Skeletal muscle cell (primary cell): ENCODE measurements around the gene NRDE2.

Experiments
- DNase-seq: peaks from one replicate; pipeline ENCODE4 v3.0.0-alpha.2; 2010; ENCODE audit warnings: low read depth
- H3K4me3 ChIP-seq: 2 replicates; pipeline ENCODE4 v1.5.1; 2011; ENCODE audit warnings: low read depth, mild to moderate bottlenecking, control low read depth, low read length, moderate library complexity

NRDE2 gene, protein sequence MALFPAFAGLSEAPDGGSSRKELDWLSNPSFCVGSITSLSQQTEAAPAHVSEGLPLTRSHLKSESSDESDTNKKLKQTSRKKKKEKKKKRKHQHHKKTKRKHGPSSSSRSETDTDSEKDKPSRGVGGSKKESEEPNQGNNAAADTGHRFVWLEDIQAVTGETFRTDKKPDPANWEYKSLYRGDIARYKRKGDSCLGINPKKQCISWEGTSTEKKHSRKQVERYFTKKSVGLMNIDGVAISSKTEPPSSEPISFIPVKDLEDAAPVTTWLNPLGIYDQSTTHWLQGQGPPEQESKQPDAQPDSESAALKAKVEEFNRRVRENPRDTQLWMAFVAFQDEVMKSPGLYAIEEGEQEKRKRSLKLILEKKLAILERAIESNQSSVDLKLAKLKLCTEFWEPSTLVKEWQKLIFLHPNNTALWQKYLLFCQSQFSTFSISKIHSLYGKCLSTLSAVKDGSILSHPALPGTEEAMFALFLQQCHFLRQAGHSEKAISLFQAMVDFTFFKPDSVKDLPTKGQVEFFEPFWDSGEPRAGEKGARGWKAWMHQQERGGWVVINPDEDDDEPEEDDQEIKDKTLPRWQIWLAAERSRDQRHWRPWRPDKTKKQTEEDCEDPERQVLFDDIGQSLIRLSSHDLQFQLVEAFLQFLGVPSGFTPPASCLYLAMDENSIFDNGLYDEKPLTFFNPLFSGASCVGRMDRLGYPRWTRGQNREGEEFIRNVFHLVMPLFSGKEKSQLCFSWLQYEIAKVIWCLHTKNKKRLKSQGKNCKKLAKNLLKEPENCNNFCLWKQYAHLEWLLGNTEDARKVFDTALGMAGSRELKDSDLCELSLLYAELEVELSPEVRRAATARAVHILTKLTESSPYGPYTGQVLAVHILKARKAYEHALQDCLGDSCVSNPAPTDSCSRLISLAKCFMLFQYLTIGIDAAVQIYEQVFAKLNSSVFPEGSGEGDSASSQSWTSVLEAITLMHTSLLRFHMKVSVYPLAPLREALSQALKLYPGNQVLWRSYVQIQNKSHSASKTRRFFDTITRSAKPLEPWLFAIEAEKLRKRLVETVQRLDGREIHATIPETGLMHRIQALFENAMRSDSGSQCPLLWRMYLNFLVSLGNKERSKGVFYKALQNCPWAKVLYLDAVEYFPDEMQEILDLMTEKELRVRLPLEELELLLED

DNA sequence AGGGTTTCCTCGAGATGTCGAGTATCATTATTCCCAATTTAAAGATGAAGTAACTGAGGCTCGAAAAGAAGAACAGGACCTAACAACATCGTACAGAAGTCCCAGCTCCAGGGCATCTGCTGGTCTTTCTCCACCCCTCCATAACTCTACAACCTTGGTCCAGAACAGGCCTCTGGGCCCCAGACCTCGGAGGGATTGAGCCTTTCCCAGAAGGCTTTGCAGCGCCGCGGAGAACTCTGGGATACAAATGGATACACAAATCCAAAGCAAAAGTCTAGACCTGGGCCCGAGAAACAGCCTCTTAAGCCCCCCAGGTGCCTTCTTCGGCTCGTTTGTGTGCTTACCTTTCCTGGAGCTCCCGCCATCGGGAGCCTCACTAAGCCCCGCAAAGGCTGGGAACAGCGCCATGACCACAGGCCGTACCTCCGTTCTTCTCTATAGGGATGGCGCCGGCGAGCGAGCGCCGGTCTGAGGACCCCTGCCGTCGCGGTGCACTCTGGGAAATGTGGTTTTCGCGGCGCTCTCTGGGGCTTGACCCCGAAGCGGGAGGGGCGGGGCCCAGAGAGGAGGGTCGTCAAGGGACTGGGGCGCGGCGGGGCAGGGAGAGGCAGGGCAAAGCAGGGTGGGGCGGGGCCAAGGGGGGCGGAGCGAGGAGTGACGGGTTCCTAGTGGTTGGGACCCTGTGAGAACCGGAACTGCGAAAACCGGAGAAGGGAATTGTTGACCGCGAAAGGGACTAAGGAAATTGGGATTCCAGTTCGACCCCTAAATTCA, at the start of gene NRDE2:
Gene NRDE2, minus strand, starts transcription at position 445 of the 774 bp plus-strand sequence. Its CDS starts 37 bp downstream, at position 408.
- peak; percentile 90 for DNase-seq
- peak within 1 kb of the TSS; percentile 56 for H3K4me3 ChIP-seq

GRCh38 chr14:90381011-90381786, 49.5 kb upstream of the NRDE2 start:
- DNase-seq: peak; percentile 57
- H3K4me3 ChIP-seq: no peak overlapping the region

- DNase-seq: no peak
- no peak overlapping the region for H3K4me3 ChIP-seq
Observed at GRCh38 chr14:90379106-90379505, 47.4 kb upstream of the NRDE2 start.

- H3K4me3 ChIP-seq: no peak overlapping the region
- DNase-seq: no peak
Observed at GRCh38 chr14:90378249-90378648, 46.5 kb upstream of the NRDE2 start.

DNA sequence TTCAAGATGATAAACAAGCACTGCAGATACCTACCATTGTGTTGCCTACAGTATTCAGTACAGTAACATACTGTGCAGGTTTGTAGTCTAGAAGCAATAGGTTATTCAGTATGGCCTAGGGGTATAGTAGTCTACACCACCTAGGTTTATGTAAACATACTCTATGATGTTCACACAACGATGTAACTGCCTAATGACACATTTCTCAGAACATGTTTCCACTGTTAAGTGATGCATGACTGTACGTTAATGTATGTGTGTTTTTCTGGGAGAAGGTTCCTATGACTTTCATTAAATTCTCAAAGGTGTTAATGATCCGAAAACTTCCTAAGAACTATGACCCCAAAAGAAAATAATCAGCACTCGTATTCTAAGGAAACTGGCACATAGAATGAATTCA, 44.2 kb upstream of the NRDE2 start:
- no peak for DNase-seq
- no peak overlapping the region for H3K4me3 ChIP-seq

DNA sequence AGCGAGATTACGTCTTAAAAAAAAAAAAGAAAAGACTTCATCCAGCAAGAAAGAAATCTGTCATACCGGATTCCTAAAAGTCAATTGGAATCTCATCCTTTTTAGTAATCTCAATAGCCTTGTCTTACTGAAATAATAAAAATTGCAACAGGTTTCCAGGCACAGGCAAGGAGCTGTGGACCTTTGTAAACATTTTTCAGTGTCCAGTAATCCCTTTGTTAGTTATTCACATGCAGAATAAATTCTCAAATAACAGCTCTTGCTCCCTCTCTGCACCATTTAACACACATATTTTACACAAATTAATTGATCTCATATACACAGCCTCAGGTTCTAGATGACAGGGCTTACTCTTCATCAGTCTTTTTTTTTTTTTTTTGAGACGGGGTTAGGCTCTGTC, 43.1 kb upstream of the NRDE2 start:
- no peak for DNase-seq
- no peak overlapping the region for H3K4me3 ChIP-seq

GRCh38 chr14:90373887-90374286, 42.1 kb upstream of the NRDE2 start:
- no peak overlapping the region for H3K4me3 ChIP-seq
- no peak for DNase-seq

- no peak for DNase-seq
- no peak overlapping the region for H3K4me3 ChIP-seq
Observed at GRCh38 chr14:90368946-90369721, 37.4 kb upstream of the NRDE2 start.

DNA sequence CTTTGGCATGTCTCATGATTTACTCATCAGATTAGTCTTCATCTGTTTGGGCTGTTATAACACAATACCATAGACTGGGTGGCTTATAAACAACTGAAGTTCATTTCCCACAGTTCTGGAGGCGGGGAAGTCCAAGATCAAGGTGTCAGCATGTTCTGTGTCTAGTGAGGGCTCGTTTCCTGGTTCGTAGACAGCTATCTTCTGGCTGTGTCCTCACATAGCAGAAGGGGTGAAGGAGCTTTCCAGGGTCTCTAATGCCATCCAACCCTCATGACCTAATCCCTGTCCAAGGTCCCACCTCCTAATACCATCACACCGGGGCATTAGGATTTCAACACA, 30.8 kb upstream of the NRDE2 start:
- H3K4me3 ChIP-seq: no peak overlapping the region
- DNase-seq: no peak

DNA sequence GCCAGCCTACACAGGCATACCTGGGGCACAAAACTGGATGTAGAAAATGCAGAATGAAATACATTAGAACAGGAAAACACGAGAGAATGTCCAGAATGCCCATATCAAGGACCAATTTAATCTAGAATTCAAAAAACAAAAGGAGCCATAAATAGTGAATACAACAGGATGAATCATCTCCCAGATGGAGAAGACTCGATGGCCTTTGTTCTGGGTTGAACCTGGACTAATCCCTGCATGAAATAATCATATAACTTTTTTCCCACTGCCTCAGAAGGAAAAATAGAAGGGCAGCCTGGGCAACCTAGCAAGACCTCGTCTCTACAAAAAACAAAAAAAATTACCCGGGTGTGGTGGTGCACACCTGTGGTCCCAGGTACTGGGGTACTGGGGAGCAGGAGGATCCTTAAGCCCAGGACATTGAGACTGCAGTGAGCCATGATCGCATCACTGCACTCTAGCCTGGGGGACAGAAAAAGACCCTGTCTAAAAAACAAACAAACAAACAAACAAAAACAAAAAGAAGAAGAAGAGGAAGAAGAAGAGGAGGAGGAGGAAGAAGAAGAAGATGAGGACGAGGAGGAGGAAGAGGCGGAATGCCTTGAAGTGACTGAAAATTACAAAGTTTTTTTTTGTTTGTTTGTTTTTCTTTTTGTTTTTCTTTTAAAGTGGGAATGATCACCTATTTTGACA, 30.3 kb upstream of the NRDE2 start:
- no peak overlapping the region for H3K4me3 ChIP-seq
- no peak for DNase-seq

GRCh38 chr14:90358359-90358758, 26.6 kb upstream of the NRDE2 start:
- DNase-seq: no peak
- no peak overlapping the region for H3K4me3 ChIP-seq

DNA sequence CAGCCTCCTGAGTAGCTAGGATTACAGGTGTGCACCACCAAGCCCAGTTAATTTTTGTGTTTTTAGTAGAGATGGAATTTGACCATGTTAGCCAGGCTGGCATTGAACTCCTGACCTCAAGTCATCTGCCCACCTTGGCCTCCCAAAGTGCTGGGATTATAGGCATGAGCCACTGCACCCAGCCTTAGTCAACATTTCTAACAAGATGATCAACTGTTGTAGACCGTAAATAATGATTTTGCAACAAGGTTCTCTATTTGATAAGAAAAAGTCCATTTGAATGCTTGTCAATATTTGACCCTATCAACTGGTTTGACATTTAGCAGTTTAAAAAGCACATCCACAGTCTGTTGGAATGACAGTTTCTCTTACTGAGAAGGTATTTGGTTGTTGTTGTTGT, 25.2 kb upstream of the NRDE2 start:
- H3K4me3 ChIP-seq: no peak overlapping the region
- DNase-seq: no peak

- H3K4me3 ChIP-seq: no peak overlapping the region
- DNase-seq: no peak
Observed at GRCh38 chr14:90355540-90356518, 24.1 kb upstream of the NRDE2 start.

DNA sequence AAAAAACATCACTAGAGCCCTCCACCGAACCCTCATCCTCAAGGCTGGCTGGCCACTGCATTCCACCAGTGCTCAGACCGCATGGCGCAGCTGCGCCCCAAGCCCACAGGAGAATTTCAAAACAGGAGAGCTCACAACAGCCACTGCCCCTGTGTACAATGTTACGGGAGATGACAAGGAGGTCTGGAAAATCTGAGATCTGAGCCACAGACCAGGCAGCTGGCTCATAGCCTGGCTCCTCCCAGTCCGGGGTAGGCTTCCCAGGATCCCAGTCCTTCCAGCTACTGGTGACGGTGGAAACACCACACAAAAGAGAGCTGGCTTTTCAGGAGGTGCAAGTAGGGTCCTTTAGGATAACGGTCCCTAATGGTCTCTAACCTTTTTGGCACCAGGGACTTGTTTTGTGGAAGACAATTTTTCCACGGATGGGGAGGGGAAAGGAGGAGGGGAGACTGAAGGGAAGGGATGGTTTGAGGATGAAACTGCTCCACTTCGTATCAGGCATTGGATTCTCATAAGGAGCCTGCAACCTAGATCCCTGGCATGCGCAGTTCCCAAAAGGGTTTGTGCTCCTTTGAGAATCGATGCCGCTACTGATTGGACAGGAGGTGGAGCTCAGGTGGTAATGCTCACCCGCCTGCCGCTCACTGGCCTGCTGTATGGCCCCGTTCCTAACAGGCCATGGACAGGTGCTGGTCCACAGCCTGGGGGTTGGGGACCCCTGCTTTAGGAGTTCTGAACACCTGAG, 23.0 kb upstream of the NRDE2 start:
- no peak for DNase-seq
- no peak overlapping the region for H3K4me3 ChIP-seq

DNA sequence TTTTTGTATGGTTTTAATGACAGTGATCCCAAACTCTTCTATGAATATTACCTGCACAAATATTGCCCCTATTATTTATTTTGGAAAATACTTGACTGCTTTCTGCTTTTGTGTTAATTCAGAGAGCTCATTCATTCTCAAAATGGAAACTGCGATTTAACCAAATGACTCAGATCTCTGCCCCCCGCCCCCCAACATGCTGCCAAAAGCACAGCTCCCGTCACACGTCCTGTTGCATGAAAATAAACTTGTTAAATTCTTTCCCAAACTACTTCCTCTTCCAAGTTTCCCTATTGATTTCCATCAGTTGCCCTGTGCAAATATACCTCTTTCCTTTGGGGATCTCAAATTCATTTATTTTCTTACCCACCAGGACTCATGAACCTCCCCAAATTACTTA, 18.0 kb upstream of the NRDE2 start:
- no peak for DNase-seq
- no peak overlapping the region for H3K4me3 ChIP-seq

DNA sequence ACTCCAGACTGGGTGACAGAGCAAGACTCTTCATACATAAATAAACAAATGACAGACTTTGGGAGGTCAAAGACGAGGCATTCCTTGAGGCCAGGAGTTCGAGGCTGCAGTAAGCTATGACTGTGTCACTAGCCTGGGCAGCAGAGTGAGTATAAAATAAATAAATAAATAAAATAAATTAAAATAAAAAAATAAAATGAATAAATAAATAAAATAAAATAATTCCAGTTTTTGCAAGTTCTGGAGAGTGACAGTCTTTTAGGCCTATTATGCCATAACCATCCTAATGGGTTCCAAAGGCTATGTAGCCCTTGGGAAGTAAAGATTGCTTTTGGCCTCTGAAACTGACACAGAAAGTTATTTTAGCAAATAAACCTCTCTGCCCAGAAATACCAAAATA, 16.5 kb upstream of the NRDE2 start:
- DNase-seq: no peak
- no peak overlapping the region for H3K4me3 ChIP-seq
